GM18951 (cell line): ENCODE data around the gene MX1.

ENCODE experiments used
- POLR2A ChIP-seq: IDR thresholded peaks from 4 replicates; pipeline ENCODE4 v1.6.1; 2011; ENCODE audit warnings: mild to moderate bottlenecking; ENCODE audit not compliant: insufficient read length, insufficient read depth; ENCODE audit errors: extremely low read depth
- in situ Hi-C: fragments of 300-500 bp; cut with MboI; formaldehyde crosslinking; loops from one replicate; pipeline ENCODE4 v1.12.0; 2022; ENCODE audit warnings: low sequenced_read_pairs, mixed read lengths, inconsistent platforms; ENCODE audit not compliant: unreplicated experiment

MX1 gene

GRCh38 chr21:41506611-41507520 lies 80.8 kb downstream of the MX1 start:
- TF ChIP-seq POLR2A: no peak
- in situ Hi-C loops: no loop called here

DNA sequence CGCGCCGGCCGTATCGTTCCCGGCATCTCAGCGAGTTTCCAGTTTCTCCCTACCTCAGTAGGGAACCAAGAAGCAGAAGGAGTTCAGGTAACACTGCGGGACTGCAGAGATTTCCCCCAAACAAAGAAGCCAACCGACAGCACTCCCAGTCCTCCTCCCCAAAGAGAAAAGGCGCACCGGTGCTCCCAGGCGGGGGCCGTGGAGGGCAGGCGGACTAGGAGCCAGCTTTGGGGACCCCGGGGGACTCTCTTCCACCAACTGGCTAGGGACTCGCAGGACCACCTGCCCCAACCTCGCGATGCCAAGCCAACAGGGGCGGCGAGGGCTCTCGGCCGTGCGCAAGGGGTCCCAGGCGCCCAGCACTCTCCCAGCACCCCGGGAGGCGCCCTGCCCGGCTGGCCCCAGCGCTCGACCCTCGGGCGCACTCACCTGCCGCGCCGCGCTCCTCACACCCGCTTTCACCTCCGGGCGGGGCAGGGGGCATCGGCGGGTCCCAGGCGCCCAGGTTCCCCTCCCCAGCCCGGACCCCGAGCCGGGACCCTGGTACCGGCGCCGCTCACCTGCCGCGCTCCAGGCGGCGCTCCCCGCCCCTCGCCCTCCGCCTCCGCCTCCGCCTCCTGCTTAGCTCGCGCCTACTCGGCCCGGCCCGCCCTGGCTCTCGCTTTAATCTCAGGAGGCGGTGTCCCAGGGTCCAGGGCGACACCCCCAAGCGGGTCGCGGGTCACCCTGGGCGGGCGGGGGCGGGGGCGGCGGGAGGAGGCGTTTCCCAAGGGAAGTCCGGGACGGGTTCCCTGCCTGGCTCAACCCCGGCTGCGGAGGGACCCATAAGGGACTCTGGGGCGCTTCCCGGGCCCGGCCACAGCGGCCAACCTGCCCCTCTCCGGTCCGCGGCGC lies 81.7 kb downstream of the MX1 start, which contains the start of gene TMPRSS2:
Gene TMPRSS2 (minus strand): TSS at position 638 of the 894 bp plus-strand sequence. CDS start 10,025 bp downstream, outside the sequence.
- no peak for TF ChIP-seq POLR2A
- in situ Hi-C loops: no loop called here

GRCh38 chr21:41508415-41509144 lies 82.5 kb downstream of the MX1 start:
- in situ Hi-C loops: no loop called here

More at GRCh38 chr21:41508415-41509144, 82.5 kb downstream of the MX1 start:
- no peak for TF ChIP-seq POLR2A
